Measurements from ENCODE around the gene IGSF8. TPM values are rescaled to one million over a fixed set of nuclear protein-coding genes. Genes with fewer than 3 reads are reported as not detected.

IGSF8 gene, protein sequence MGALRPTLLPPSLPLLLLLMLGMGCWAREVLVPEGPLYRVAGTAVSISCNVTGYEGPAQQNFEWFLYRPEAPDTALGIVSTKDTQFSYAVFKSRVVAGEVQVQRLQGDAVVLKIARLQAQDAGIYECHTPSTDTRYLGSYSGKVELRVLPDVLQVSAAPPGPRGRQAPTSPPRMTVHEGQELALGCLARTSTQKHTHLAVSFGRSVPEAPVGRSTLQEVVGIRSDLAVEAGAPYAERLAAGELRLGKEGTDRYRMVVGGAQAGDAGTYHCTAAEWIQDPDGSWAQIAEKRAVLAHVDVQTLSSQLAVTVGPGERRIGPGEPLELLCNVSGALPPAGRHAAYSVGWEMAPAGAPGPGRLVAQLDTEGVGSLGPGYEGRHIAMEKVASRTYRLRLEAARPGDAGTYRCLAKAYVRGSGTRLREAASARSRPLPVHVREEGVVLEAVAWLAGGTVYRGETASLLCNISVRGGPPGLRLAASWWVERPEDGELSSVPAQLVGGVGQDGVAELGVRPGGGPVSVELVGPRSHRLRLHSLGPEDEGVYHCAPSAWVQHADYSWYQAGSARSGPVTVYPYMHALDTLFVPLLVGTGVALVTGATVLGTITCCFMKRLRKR
- polyA plus RNA-seq (ENCODE audit: insufficient read length), result 16.7 TPM

DNA sequence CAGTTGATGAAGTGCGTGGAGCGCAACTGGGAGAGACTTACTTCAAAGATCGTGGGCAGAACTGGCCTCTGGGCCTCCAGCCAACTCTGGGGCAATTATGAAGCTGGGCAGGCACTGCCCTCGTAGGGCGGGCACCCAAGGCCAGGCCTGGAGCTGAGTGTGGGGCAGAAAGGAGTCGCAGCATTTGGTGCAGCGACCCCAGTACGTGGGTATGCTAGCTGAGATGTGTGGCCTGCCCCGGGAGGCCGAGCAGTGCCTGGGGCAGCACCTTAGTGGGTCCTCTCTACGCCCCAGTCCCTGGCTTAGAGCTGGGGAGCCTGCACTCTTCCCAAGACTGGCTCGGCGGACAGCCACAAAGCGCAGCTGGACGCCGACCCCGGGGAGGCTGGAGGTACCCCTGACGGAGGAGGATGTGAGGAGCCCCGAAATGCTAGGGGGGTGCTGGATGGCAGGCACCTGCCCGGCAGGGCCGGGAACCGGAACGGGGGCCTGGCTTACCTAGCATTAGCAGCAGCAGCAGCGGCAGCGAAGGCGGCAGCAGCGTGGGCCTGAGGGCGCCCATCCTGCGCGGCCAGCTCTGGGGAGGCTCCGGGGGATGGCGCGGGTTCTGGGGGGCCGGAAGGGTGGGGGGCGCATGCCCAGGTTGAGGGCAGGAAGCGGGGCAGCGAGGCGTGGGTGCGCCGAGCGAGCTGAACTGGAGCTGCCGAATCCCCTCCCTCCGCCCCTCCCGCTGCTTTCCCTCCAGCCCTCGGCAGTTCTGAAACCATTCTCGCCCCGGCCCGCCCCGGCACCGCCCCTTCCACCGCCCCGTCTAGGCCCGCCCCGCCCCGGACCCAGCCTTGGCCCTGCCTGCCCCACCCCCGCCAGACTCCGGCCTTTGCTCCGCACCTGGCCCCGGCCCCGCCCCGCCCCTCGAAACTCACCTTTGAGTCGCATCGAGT, at the start of gene IGSF8:
Gene IGSF8 (minus strand): TSS at position 709 of the 941 bp plus-strand sequence. CDS start 147 bp downstream, at position 562.
- peak; percentile 58 for DNase-seq (ENCODE audit: low read depth)

DNA sequence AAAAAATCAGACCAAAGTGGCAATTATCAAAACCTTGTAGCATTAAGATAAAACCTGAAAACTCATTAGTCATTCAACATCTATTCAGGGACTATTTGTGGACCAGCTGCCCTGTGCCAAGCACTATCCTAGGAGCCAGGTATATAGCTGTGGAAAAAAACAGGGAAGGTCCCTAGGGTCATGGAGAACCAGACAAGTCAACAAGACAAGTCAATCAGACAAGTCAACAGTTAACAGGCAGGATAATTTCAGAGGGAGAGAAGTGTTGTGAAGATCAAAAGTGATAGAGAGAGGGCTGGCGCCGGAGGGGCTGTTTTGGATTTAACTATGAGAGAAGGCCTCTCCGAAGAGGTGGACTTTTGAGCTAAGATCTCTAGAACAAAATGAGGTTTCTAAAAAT, 49.7 kb upstream of the IGSF8 start:
- DNase-seq (ENCODE audit: low read depth), result no peak

DNA sequence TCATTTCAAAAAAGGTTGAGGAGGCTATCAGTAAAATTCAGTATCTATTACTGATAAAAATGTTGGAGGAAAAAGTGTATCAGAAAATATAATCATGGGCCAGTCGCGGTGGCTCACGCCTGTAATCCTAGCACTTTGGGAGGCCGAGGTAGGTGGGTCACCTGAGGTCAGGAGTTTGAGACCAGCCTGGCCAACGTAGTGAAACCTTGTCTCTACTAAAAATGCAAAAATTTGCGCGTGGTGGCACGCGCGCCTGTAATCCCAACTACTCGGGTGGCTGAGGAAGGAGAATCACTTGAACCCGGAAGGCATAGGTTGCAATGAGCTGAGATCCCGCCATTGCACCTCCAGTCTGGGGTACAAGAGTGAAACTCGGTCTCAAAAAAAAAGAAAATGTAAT, 47.7 kb upstream of the IGSF8 start:
- DNase-seq (ENCODE audit: low read depth), result no peak

DNA sequence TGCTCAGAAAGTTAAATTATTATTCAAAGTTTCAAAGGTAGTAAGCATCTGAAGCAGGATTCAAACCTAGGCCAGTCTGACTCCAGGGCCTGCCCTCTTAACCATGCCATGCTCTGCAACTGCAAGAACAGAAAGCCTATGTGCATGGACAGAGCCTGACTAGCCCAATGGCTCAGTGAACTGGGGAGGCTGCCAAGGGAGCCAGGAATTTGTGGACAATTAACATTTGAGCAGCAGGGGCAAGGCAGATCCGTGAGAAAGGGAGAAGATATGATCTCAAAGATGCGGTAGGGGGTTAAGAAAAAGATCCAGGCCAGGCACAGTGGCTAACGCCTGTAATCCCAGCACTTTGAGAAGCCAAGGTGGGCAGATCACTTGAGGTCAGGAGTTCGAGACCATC, 46.5 kb upstream of the IGSF8 start:
- DNase-seq (ENCODE audit: low read depth), result no peak

DNA sequence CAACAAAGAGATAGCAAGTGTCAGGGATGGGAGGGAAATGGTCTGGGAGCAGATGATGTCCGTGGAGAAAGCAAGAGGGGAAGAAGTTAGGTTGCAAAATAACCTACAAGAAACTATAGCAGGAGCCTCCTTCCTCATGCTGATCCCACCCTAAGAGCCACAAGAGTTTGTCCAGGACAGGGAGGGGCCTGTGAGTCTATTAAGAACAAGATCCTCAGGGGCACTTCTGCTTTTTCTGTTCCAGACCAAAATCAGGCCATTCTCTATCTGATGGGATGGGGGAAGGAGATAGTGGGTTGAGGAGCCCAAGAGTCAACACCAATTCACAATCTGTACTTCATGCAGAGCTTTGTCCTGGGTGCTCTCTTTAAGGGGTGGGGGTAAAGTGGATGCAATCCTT, 45.3 kb upstream of the IGSF8 start:
- DNase-seq (ENCODE audit: low read depth), result no peak

DNA sequence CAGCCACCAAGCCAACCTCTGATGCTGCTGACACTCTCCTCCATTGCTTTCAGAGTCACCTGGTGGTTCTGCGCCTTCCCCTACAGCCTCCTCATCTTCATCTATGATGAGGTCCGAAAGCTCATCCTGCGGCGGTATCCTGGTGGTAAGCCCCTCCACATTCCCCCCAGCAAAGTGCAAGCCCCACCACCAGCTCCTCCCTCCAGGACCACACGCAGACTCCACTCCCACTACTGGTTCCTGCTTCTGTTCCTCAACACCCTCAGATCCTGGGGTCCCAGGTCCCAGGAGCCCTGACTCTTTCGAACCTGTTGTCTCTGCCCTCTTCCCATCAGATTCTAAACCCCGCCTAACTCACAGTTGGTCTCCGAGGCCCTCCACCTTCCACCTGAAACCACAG, 41.4 kb upstream of the IGSF8 start:
- no peak for DNase-seq (ENCODE audit: low read depth)

DNA sequence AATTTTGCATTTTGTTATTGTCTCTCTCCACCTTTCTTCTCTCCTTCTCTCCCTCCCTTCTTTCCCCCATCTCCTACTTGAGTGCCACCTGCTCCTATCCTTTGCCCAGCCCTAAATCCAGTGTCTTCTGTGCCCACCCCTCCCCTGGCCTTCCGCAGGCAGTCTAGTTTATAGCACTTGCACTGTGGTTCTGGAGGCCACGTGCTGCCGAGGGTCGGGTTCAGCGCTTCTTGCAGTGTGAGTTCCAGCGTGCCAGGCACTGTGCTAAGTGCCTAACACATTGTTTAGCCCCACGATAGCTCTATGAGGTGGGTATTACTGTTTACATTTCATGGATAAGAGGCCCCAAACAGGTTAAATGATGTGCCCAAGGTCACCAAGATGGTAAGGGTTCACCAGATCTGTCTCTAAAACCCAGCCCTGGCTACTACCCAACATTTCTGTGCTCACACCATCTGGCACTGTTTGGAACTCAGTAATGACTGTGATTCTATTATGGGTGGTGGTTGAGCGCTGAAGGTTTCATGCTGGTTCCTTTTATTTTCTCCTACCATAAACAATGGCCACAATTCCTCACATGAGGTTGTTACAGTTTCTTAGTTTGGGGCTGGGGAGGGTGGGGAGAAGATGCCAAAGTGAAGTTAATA, 38.9 kb upstream of the IGSF8 start:
- DNase-seq (ENCODE audit: low read depth), result no peak

DNA sequence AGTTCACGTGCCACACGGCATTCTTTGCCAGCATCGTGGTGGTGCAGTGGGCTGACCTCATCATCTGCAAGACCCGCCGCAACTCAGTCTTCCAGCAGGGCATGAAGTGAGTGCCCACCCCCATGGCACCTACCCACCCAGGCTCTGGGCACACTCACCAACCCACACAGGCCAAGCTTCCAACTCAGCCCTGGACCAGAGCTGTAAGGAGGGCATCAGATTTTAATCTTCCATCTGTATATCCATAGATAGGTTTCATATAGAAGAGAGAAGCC, 38.4 kb upstream of the IGSF8 start:
- DNase-seq (ENCODE audit: low read depth), result no peak

DNA sequence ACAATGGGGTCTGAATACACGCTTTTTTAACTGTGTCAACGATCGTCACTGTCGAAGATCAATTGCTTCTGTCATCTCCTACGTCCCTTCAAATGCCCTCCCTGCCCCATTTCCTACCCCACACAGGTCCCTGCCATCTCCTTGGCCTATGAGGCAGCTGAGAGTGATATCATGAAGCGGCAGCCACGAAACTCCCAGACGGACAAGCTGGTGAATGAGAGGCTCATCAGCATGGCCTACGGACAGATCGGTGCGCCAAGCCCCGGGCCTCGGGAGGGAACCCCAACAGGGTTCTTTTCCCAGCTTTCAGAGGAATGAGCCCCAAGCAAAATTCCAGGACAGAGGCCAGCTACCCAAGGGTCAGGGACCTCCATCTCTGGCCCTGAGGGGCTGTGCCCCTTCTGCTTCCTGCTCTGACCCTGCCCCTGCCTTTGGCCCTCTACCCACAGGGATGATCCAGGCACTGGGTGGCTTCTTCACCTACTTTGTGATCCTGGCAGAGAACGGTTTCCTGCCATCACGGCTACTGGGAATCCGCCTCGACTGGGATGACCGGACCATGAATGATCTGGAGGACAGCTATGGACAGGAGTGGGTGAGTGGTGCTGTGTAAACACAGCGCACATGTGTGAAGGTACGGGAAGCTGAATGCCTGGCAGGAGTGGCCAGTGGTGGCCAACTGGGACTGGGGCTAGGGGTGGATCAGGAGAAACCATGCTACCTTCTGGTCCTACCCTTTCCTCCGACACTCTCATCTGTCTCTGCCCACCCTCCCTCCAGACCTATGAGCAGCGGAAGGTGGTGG, 37.9 kb upstream of the IGSF8 start:
- DNase-seq (ENCODE audit: low read depth), result no peak

DNA sequence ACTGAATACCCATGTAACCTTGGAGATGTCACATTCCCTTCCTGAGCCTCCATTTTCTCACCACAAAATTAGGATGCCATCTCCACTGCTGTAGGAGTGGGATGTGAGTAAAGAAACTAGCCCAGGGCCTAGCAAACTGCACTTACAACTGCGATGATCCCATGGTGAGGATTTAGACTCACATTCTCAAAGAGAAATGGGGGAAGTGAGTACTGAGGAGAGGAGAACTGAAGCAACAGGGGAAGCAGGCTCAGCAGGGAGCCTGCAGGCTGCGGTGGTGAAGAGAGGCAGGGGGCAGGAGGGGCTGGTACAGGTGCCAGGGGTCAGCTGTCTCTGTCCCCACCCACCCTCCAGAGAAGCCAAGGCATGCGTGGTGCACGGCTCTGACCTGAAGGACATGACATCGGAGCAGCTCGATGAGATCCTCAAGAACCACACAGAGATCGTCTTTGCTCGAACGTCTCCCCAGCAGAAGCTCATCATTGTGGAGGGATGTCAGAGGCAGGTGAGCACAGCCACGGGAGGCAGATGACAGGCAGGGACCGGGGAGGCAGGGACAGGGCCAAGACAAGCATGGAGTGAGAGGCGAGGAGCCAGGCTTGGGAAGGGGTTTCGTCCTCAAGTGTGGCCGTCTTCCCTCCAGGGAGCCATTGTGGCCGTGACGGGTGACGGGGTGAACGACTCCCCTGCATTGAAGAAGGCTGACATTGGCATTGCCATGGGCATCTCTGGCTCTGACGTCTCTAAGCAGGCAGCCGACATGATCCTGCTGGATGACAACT, 36.6 kb upstream of the IGSF8 start:
- no peak for DNase-seq (ENCODE audit: low read depth)

DNA sequence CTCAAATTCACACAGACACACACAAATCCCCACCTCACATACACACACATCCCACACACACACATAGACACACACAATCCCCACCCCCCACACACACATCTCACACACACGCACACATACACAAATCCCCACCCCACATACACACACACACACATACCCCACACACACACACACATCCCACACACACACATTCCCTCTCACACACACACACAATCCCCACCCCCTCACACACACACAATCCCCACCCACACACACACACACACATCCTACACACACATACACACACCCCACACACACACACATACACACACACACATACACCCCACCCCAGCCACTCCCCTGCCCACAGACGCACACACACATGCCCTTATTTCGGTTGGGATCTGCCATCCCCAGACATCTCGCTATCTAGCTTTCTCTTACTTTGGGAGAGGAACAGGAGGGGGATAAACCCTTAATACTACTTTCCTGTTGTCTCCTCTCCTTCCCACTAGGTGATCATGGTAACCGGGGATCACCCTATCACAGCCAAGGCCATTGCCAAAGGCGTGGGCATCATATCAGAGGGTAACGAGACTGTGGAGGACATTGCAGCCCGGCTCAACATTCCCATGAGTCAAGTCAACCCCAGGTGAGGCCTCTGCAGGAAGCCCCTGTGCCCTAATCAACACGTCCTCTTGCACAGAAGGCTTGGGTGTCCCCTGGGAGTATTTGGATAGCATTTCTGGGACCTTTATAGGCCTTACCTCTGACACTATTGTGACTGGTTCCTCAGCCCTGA, 35.8 kb upstream of the IGSF8 start:
- DNase-seq (ENCODE audit: low read depth), result no peak

DNA sequence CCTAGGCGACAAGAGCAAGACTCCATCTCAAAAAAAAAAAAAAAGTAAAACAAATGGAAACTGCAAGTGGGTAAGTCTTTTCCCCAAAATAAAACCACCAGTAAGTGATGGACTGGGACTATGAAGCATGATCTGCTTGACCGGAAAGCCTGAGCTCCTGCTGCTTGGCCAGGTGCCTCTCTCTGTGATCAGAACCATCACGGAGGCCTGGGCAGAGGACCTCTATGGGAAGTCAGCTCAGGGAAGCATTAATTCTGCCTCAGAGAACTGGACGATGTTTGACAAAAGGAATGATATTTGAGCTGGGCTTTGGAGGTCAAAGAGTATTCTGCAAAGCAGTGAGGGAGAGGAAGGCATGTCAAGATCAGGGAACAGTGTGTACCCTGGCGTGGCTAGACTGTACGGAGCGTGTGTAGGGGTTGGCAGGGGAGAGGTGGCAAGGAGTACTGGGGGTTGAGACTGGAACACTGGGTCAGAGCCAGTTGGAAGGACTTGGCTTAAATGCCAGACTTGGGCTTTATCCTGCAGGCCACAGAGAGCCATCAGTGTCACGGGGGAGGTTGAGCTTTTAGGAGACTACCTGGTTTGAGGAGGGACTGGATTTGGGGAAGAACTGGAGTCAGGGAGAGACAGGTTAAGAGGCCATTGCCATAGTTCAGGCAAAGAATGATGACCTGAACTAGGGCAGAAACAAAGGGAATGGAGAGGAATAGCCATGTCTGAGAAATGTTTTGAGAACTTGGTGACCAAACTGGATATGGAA, 33.6 kb upstream of the IGSF8 start:
- DNase-seq (ENCODE audit: low read depth), result no peak

DNA sequence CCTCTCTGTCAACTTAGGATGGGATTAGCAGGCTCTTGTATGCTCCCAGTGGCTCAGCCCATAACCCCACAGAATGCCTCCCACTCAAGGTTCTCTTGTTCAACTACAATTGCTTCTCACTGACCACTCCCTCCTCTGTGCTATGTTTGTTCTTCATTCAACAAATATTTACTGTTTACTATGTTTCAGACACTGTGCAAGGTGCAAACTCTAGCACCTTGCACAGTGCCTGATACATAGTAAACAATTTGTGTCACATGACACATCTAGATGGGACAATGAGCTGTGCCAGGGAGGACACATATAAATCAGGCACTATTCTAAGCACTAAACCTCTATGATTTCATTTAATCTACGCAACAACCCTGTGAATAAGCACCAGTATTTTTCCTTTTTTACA, 32.5 kb upstream of the IGSF8 start:
- DNase-seq (ENCODE audit: low read depth), result no peak

DNA sequence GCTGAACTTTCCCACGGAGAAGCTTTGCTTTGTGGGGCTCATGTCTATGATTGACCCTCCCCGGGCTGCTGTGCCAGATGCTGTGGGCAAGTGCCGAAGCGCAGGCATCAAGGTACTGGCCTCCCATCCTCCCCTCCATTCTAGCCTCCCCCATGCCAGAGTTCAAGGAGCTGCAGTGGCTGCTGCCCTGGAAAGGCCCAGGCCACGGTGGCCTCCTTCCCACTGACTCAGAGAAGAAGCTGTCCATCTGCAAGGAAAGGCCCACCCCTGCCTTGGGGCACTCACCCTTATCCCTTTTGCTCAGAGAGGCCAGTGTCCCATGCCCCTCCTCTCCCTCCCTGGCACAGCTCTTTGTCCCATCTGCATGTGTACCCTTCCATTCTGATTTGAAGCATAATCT, 32.1 kb upstream of the IGSF8 start:
- DNase-seq (ENCODE audit: low read depth), result no peak

DNA sequence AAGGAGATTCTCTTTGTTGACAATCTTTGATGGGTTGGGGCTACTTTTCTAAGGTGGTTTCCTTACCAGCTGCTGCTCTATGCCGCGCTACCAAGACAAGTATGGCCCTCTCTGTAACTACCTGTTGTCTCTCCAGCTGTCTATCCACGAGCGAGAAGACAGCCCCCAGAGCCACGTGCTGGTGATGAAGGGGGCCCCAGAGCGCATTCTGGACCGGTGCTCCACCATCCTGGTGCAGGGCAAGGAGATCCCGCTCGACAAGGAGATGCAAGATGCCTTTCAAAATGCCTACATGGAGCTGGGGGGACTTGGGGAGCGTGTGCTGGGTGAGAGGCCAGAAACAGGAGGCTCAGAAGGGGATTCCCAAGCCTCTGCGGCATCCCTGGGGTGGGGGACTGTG, 31.5 kb upstream of the IGSF8 start:
- DNase-seq (ENCODE audit: low read depth), result no peak

DNA sequence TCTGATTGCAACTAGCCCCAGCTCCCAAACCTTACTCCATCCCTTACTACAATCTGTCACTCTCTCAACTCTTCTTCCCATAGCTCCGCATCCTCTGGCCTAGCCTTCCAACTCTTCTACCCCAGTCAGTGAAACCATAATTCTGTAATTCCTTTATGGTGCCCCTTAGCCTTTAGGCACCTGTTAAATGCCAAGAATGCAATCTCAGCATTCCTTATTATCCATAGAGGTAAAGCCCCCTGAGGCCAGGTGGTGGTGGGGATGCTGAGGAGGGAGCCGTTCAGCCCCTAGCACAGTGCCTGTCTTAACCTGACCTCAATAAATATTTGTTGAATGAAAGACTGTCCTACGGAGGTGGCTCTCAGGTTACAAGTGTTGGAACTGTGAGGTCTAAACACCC, 31.1 kb upstream of the IGSF8 start:
- no peak for DNase-seq (ENCODE audit: low read depth)

DNA sequence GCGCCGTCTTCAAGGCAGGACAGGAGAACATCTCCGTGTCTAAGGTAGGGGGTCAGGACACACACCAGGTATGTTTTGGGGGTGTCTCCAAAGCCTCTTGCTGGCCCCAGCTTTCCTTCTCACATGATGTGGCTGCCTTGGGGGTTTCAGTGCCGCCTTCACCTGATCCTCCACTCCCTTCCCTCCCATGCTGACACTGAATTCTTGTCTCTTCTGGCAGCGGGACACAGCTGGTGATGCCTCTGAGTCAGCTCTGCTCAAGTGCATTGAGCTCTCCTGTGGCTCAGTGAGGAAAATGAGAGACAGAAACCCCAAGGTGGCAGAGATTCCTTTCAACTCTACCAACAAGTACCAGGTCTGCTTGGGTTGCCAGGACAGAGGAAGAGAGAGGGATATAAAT, 30.6 kb upstream of the IGSF8 start:
- no peak for DNase-seq (ENCODE audit: low read depth)

DNA sequence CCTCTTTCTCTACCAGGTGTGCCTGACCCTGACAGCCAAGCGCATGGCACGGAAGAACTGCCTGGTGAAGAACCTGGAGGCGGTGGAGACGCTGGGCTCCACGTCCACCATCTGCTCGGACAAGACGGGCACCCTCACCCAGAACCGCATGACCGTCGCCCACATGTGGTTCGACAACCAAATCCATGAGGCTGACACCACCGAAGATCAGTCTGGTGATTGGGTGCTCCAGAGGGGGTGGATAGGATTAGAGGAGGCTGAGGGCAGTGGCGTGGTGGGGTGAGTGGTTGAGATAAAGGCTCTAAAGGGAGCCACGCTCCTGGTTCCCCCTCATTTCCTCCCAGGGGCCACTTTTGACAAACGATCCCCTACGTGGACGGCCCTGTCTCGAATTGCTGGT, 30.2 kb upstream of the IGSF8 start:
- no peak for DNase-seq (ENCODE audit: low read depth)

Measured in forelimb muscle (tissue), 1 donor.